Stomach smooth muscle (tissue), 2 donors: ENCODE data around the gene GABRR3.

Experiments used
- H3K27ac ChIP-seq: one replicate; pipeline ENCODE4 v1.7.0; 2013; ENCODE audit warnings: mild to moderate bottlenecking, low read length, inconsistent platforms
- H3K27me3 ChIP-seq, 2 donors: one replicate each; pipeline ENCODE4 v1.7.0; 2013; ENCODE audit warnings: low read length in 2 of 2; ENCODE audit not compliant: insufficient read depth in 2 of 2, control insufficient read depth in 1 of 2
- H3K36me3 ChIP-seq, 2 donors: one replicate each; pipeline ENCODE4 v1.7.0; 2013; ENCODE audit warnings: low read length in 2 of 2; ENCODE audit not compliant: control insufficient read depth in 2 of 2, insufficient read depth in 2 of 2
- H3K4me1 ChIP-seq: one replicate; pipeline ENCODE4 v1.7.0; 2013; ENCODE audit warnings: low read length; ENCODE audit not compliant: control insufficient read depth, insufficient read depth
- H3K4me3 ChIP-seq, 2 donors: one replicate each; pipeline ENCODE4 v1.7.0; 2013; ENCODE audit warnings: low read length in 2 of 2
- H3K9ac ChIP-seq, 2 donors: one replicate each; pipeline ENCODE4 v1.7.0; 2013; ENCODE audit warnings: low read length in 2 of 2, mild to moderate bottlenecking in 1 of 2
- H3K9me3 ChIP-seq, 2 donors: one replicate each; pipeline ENCODE4 v1.7.0; 2013; ENCODE audit warnings: low read length in 2 of 2; ENCODE audit not compliant: control insufficient read depth in 2 of 2
- donor health status: healthy.
- donor health status: Pancreatic carcinoma.

Gene GABRR3

DNA sequence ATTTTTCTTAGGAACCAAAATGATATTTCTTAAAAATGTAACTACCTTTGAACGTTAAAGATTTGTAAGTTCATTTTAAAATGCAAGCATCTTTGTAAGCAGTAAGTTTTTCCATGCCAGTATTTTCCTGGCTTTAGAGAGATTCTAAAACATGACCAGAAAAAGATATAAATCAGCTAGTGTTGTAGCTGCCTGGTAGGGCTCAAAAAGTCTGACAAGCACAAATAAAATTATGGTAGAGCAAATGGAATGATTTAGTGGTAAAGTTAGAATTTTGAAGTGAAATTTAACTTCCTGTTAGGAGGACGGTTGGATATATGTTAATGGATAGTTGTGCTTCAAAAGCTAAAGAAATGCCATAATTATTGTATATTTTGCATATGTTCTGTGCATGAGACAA, 29.7 kb downstream of the GABRR3 start:
- no peaks in the 10 kb centered on the region for H3K4me1 ChIP-seq
- no peak overlapping the region for H3K9ac ChIP-seq
- H3K4me3 ChIP-seq: no peak overlapping the region
- no peaks in the 10 kb centered on the region for H3K27me3 ChIP-seq
- no peaks in the 10 kb centered on the region for H3K36me3 ChIP-seq
- H3K9me3 ChIP-seq: no peaks in the 10 kb centered on the region
- H3K27ac ChIP-seq: no peak overlapping the region

DNA sequence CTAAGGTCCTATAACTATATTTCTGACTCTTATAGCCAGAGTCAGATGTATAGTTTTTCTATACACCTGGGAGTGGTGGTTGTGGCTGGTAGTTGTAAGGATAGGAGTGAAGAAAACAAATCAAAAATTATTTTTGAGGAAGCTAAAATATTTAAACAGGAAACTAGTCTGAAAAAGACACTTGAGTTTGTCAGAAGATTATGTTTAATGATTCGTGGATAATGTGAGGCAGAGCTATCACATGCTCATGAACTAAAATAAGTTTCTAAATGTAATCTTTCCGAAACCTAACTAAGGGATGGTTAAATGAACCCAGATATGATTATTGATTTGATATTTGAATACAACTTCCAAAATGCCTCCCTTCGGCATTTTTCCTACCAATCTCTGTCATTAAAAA, 30.4 kb downstream of the GABRR3 start:
- Histone ChIP-seq H3K4me3 (no peak overlapping the region), H3K9me3 (no peaks in the 10 kb centered on the region), H3K27ac (no peak overlapping the region), H3K27me3 (no peaks in the 10 kb centered on the region), H3K9ac (no peak overlapping the region), H3K36me3 (no peaks in the 10 kb centered on the region), H3K4me1 (no peaks in the 10 kb centered on the region)

DNA sequence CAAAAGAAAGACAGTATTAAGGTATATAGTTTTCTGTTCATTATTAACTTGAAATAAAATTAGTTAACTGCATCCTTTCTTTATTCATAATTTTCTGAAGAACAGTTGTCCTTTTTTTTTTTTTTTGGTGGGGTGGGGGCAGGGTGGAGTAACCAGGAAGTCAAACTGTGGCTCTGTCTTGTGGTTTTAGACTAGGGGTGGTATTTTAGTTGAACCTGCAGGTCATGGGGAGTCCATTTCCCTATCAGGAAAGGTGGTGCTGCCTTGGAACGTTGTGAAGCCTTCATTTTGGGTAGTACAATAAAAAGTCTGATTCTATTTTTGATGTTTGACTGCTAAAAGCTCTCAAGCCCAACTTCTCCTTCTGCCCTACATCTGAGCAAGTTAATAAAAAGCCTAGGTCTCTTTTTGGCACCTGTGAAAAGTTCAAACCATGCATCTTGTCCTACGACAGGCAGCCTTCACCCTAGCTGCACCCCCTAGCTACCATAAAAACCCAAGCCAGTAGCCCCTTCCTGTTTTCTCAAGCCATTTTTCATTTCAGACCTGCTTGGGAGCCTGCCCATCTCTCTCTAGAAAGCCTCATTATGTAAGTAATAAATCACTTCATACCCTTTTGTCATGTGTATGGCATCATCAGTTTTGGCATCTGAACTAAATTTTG, 31.7 kb downstream of the GABRR3 start:
- H3K27ac ChIP-seq: no peak overlapping the region
- no peak overlapping the region for H3K4me3 ChIP-seq

DNA sequence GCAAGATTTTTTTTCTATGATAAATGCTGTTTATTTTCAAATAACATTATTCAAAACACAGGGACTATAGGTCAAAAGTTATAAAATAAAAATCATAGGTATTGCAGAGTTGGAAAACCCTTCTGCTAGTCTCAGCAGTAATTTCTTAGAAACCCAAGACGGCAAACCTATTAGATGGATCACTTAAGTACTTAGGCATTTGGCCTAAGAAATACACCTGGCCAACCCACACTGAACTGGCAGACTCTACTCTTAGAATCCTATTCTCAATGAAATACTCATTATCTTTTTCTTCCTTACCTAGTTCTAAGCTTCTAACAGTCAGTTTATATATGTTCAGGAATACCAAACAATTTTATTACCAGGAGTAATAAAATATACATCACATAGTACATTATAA, 32.4 kb downstream of the GABRR3 start:
- H3K27me3 ChIP-seq: no peaks in the 10 kb centered on the region
- no peak overlapping the region for H3K4me3 ChIP-seq
- no peak overlapping the region for H3K9ac ChIP-seq
- H3K36me3 ChIP-seq: no peaks in the 10 kb centered on the region
- H3K27ac ChIP-seq: no peak overlapping the region
- H3K9me3 ChIP-seq: no peaks in the 10 kb centered on the region
- H3K4me1 ChIP-seq: no peaks in the 10 kb centered on the region

More for the DNA sequence above, 31.7 kb downstream of the GABRR3 start:
- no peaks in the 10 kb centered on the region for H3K9me3 ChIP-seq
- H3K4me1 ChIP-seq: no peaks in the 10 kb centered on the region
- H3K36me3 ChIP-seq: no peaks in the 10 kb centered on the region
- H3K27me3 ChIP-seq: no peaks in the 10 kb centered on the region
- no peak overlapping the region for H3K9ac ChIP-seq

DNA sequence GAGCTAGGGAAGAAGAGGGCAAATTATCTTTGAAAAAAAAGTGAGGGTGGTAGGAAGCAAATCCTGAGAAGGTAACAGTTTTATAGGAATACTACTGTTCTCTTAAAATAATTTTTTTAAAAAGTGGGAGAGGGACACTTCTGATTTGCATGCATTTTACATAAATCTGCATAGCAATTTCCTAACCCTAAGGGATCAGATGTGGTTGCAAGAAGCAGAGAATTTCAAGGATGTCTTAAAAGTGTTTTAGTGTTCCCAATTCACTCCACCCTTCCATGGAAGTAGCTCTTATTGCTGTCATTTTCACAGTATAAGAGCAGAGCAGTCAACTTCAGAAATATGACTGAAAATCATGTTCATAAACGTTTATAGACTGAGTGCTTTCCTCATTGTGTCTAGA, 35.1 kb downstream of the GABRR3 start:
- Histone ChIP-seq H3K9me3 (no peaks in the 10 kb centered on the region), H3K4me1 (no peaks in the 10 kb centered on the region), H3K9ac (no peak overlapping the region), H3K27me3 (no peaks in the 10 kb centered on the region), H3K4me3 (no peak overlapping the region), H3K27ac (no peak overlapping the region), H3K36me3 (no peaks in the 10 kb centered on the region)

DNA sequence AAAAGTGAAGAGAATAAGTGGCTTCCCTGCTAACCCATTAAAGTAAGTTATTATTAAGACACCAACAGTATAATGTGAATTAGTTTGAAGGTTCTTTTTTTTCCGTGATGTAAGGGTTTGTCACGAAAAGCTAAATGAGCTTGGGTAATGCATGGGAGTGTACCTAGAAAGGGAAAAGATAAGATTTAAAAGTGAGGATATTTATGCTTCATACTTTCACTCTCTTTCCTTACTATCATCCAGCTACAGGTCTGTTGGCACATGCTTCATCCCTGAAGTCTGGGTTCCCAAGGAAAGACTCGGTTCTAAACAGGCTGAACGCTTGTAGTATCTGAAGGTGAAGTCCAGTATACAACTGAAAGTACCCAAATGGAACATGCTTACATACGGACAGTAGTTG, 36.0 kb downstream of the GABRR3 start:
- H3K27ac ChIP-seq: no peak overlapping the region
- H3K27me3 ChIP-seq: no peaks in the 10 kb centered on the region
- no peaks in the 10 kb centered on the region for H3K36me3 ChIP-seq
- no peak overlapping the region for H3K9ac ChIP-seq
- no peaks in the 10 kb centered on the region for H3K4me1 ChIP-seq
- no peaks in the 10 kb centered on the region for H3K9me3 ChIP-seq
- H3K4me3 ChIP-seq: no peak overlapping the region

DNA sequence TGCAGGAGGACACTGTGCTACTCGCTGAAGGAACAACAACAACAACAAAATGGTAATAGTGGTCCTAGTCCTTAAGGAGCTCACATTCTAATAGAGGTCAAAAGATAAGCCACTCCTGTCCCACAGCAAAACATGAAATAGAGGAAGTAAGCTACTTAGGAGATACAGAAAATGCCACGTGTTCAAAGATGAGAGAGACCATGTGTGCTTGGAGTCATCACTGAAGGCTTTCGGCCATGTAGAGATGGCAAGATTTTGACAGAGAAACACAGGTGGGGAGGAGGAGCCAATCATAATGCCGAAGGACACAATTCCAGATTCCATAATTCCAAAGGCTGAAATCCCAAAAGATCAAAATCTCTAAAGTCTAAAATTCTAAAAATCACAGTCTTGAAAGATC, 38.1 kb downstream of the GABRR3 start:
- no peaks in the 10 kb centered on the region for H3K4me1 ChIP-seq
- no peaks in the 10 kb centered on the region for H3K27me3 ChIP-seq
- H3K36me3 ChIP-seq: no peaks in the 10 kb centered on the region
- no peak overlapping the region for H3K9ac ChIP-seq
- H3K4me3 ChIP-seq: no peak overlapping the region
- H3K9me3 ChIP-seq: no peaks in the 10 kb centered on the region
- H3K27ac ChIP-seq: no peak overlapping the region

DNA sequence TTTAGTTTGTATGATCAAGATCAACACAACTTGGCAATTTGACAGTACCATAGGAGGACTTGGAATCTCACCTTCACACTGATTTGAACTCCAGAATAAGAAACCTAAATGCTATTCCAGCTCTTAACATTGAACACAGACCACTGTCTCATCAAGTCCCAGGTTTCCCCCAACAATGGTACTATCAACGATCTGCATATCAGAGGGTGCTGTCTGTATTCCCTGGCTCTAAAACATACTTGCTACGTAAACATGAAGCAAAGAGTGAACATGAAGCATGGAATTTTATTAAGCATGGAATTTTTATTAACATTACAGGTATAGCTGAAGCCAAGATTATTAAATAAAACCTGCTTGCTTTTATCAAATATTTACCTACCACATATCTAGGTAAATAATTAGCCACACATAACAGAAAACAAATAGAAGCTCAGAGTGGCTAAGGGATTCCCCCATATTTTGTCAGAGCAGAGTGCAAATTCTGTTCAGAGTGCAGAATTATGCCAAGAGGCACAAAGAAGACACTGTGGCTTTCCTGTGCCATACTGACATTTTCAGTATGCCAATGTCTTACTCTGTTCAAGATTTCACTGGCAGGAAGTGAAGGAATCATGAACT, 40.7 kb downstream of the GABRR3 start:
- Histone ChIP-seq H3K9ac (no peak overlapping the region), H3K36me3 (no peaks in the 10 kb centered on the region), H3K4me3 (no peak overlapping the region), H3K4me1 (no peaks in the 10 kb centered on the region), H3K9me3 (no peaks in the 10 kb centered on the region), H3K27ac (no peak overlapping the region), H3K27me3 (no peaks in the 10 kb centered on the region)

DNA sequence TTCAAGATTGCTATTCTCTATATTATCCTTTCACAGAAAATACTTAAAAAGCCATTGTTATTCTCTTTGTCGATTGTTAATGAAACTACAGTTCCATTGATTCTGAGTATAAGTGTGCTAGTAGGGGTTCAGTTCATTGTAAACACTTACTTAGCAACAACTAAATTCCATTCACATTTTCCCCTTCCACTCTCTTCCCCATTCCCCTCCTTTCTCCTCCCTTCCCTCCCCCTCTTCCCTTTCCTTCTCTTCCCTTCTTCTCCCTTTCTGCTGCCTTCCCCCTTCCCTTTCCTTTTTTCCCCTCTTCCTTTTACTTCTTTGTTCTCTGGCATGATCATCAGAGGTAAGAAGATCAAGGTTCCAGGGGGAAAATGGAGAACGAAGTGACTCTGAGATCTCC, 41.6 kb downstream of the GABRR3 start:
- Histone ChIP-seq H3K27ac (no peak overlapping the region), H3K36me3 (no peaks in the 10 kb centered on the region), H3K4me3 (no peak overlapping the region)

DNA sequence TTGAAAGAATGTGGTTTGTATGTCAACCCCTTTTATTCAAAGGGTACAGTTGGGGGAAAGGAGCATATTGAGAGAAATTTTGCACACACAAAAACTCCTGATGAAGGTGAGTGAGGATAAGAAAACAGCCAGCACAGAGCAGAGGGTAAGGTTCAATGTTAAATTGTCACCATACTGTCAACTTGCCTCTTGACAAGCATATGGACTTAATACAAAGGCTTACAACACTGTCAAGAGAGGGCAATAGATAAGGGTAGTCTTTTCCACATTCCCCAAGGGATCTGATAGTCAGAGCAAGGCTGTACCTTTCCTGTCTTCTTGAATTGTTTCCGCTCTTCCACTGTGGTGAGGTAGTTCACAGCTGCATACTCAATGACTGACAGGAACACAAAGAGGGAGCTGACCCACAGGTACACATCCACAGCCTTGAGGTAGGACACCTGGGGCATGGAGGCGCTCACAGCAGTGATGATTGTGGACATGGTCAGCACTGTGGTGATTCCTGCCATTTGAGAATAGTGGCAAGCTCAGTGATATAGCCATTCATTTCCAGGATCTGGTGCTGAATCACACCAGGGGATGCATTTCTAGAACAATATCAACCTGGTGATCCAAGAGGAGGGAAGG, 42.5 kb downstream of the GABRR3 start:
- Histone ChIP-seq H3K36me3 (no peaks in the 10 kb centered on the region), H3K27ac (no peak overlapping the region), H3K27me3 (no peaks in the 10 kb centered on the region), H3K4me1 (no peaks in the 10 kb centered on the region), H3K4me3 (no peak overlapping the region), H3K9ac (no peak overlapping the region), H3K9me3 (no peaks in the 10 kb centered on the region)

More for the DNA sequence above, 41.6 kb downstream of the GABRR3 start:
- H3K9me3 ChIP-seq: no peaks in the 10 kb centered on the region
- no peaks in the 10 kb centered on the region for H3K27me3 ChIP-seq
- H3K9ac ChIP-seq: no peak overlapping the region
- H3K4me1 ChIP-seq: no peaks in the 10 kb centered on the region

DNA sequence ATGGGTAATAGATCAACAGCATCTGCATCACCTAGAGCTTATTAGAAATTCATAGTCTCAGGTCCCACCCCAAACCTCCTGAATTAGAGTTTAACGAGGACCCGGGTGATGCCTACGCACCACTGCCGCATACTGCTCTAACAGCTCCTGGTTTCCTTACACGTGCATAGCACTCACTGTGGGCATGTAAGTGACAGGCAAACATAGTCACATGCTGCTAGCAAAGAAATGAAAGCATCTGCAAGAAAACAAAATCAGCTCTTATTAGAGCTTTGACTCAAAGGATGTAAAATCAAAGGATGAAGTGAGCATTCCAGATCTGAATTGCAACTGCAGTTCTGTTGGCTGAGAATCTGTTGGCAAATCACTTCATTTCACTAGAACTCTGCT, 43.8 kb downstream of the GABRR3 start:
- no peak overlapping the region for H3K27ac ChIP-seq
- H3K4me3 ChIP-seq: no peak overlapping the region
- H3K9ac ChIP-seq: no peak overlapping the region
- H3K4me1 ChIP-seq: no peaks in the 10 kb centered on the region
- H3K36me3 ChIP-seq: no peaks in the 10 kb centered on the region
- H3K27me3 ChIP-seq: no peaks in the 10 kb centered on the region
- H3K9me3 ChIP-seq: no peaks in the 10 kb centered on the region
